K562 (cell line): ENCODE measurements around the gene HOXB1. TPM values are rescaled to one million over a fixed set of nuclear protein-coding genes. Genes with fewer than 3 reads are reported as not detected.

Experiments
- CBFB ChIP-seq: sonication (generic); formaldehyde crosslinking; IDR thresholded peaks from 2 replicates; pipeline ENCODE4 v1.4.0; 2020; ENCODE audit warnings: mild to moderate bottlenecking, missing genetic modification reagents
- ETV6 ChIP-seq, 3 experiments: fragments of 150-350 bp in 1 of 3; sonication (generic) in 1 of 3; formaldehyde crosslinking in 1 of 3; IDR thresholded peaks; 2 replicates each; pipeline versions ENCODE4 v1.6.1 to v1.8.0; 2014 to 2022; ENCODE audit warnings: borderline replicate concordance in 2 of 3, low read depth in 2 of 3, antibody characterized with exemption in 1 of 3, low read length in 1 of 3, mild to moderate bottlenecking in 1 of 3, missing genetic modification reagents in 1 of 3
- FOXJ2 ChIP-seq: fragments of 200-800 bp; sonication (Bioruptor generic); IDR thresholded peaks from 2 replicates; pipeline ENCODE4 v1.6.1; 2016; ENCODE audit warnings: missing genetic modification characterization, missing compliant biosample characterization
- FUS ChIP-seq: fragments of 200-400 bp; formaldehyde crosslinking; optimal IDR thresholded peaks from 2 replicates; pipeline ENCODE3; 2017; ENCODE audit warnings: low read depth, low read length
- ILF3 ChIP-seq: fragments of 450-650 bp; IDR thresholded peaks from 2 replicates; pipeline ENCODE4 v1.6.1; 2018; ENCODE audit warnings: antibody characterized with exemption, mild to moderate bottlenecking, moderate library complexity, borderline replicate concordance
- ILK ChIP-seq: fragments of 450-650 bp; IDR thresholded peaks from 2 replicates; pipeline ENCODE4 v1.6.1; 2016; ENCODE audit warnings: missing genetic modification characterization, low read depth, mild to moderate bottlenecking, missing compliant biosample characterization, moderate library complexity, borderline replicate concordance
- KAT8 ChIP-seq: fragments of 450-650 bp; IDR thresholded peaks from 2 replicates; pipeline ENCODE4 v1.6.1; 2016; ENCODE audit warnings: low read depth, mild to moderate bottlenecking
- KDM4B ChIP-seq, 2 experiments: fragments of 450-650 bp in 1 of 2; sonication (generic) in 1 of 2; IDR thresholded peaks; 2 replicates each; pipeline ENCODE4 v1.6.1; 2016 to 2017; ENCODE audit warnings: borderline replicate concordance in 2 of 2, antibody characterized with exemption in 1 of 2, low read depth in 1 of 2, mild to moderate bottlenecking in 1 of 2
- KLF6 ChIP-seq: fragments of 250-450 bp; sonication (Bioruptor Pico); IDR thresholded peaks from 2 replicates; pipeline ENCODE4 v1.4.0; 2020; ENCODE audit warnings: mild to moderate bottlenecking, moderate library complexity, borderline replicate concordance
- MBD2 ChIP-seq: sonication (generic); IDR thresholded peaks from 2 replicates; pipeline ENCODE4 v1.6.1; 2016; ENCODE audit warnings: low read depth, borderline replicate concordance
- NFATC3 ChIP-seq: fragments of 450-650 bp; IDR thresholded peaks from 2 replicates; pipeline ENCODE4 v1.6.1; 2017; ENCODE audit warnings: mild to moderate bottlenecking
- NKRF ChIP-seq: fragments of 450-650 bp; IDR thresholded peaks from 2 replicates; pipeline ENCODE4 v1.6.1; 2016; ENCODE audit warnings: borderline replicate concordance
- NR2C2 ChIP-seq, 2 experiments: fragments of 200-800 bp in 1 of 2; sonication (Bioruptor generic) in 1 of 2; sonication (generic) in 1 of 2; formaldehyde crosslinking in 1 of 2; IDR thresholded peaks; 2 replicates each; pipeline versions ENCODE4 v1.6.1 to v1.8.0; 2016 to 2022; ENCODE audit warnings: mild to moderate bottlenecking in 1 of 2, missing compliant biosample characterization in 1 of 2, missing genetic modification characterization in 1 of 2, missing genetic modification reagents in 1 of 2
- SFPQ ChIP-seq: fragments of 200-400 bp; formaldehyde crosslinking; IDR thresholded peaks from 2 replicates; pipeline ENCODE4 v1.6.1; 2017; ENCODE audit warnings: mild to moderate bottlenecking, low read depth, low read length, moderate library complexity
- SNAPC5 ChIP-seq: fragments of 250-450 bp; sonication (Bioruptor Pico); IDR thresholded peaks from 2 replicates; pipeline ENCODE4 v1.8.0; 2021; ENCODE audit warnings: moderate library complexity, mild to moderate bottlenecking, inconsistent platforms
- TAF1 ChIP-seq: IDR thresholded peaks from 2 replicates; pipeline ENCODE4 v1.6.1; 2011; ENCODE audit warnings: mild to moderate bottlenecking, low read length, moderate library complexity; ENCODE audit not compliant: insufficient read depth, control insufficient read depth, severe bottlenecking; ENCODE audit errors: extremely low read depth
- YBX1 ChIP-seq: fragments of 450-650 bp; IDR thresholded peaks from 2 replicates; pipeline ENCODE4 v1.7.1; 2016; ENCODE audit warnings: mild to moderate bottlenecking
- ZNF124 ChIP-seq: sonication (generic); formaldehyde crosslinking; IDR thresholded peaks from 2 replicates; pipeline ENCODE4 v1.8.1; 2022; ENCODE audit warnings: missing genetic modification reagents
- ZNF146 ChIP-seq: IDR thresholded peaks from one replicate; pipeline ENCODE4 v1.6.1; 2018; ENCODE audit warnings: missing compliant biosample characterization; ENCODE audit not compliant: unreplicated experiment
- ZNF655 ChIP-seq: fragments of 250-450 bp; sonication (Bioruptor Pico); IDR thresholded peaks from 2 replicates; pipeline ENCODE4 v1.5.0; 2021
- ZZZ3 ChIP-seq: fragments of 450-650 bp; IDR thresholded peaks from 2 replicates; pipeline ENCODE4 v1.6.1; 2016; ENCODE audit warnings: antibody characterized with exemption, mild to moderate bottlenecking, moderate library complexity
- polyA plus RNA-seq, 8 experiments: library from polyadenylated mRNA; depleted of rRNA in 4 of 8; stranded (reverse) in 5 of 8; unstranded in 3 of 8; fragments of >200 nt; fragmentation: Nextera tagmentation in 2 of 8; fragmentation: Illumina TruSeq in 1 of 8; extraction: Ambion mirVana in 2 of 8; extraction: Trizol in 1 of 8; gene quantifications; 2 replicates each; pipeline versions ENCODE4 v1.2.1 to v1.2.3, GENCODE V29; 2011 to 2014; ENCODE audit warnings: inconsistent platforms in 1 of 8, missing spikeins in 1 of 8
- total RNA-seq, 7 experiments: library from RNA; depleted of rRNA in 6 of 7; stranded (reverse); fragments of >200 nt in 6 of 7; fragmentation: Illumina TruSeq in 2 of 7; extraction: Trizol in 2 of 7; gene quantifications; 2 replicates each; pipeline versions ENCODE4 v1.2.1 to v1.2.3, GENCODE V29; 2011 to 2021; ENCODE audit warnings: low replicate concordance in 1 of 7

Gene HOXB1
- total and polyA plus RNA-seq, 9 of the 15 experiments (the other 6 are each of a cell fraction or from before 2014, with no cell fraction given) = 0.04 TPM; not detected in 8

GRCh38 chr17:48488548-48489106, 42.2 kb downstream of the HOXB1 start (continued):
- TF ChIP-seq NKRF = no peak
- TF ChIP-seq NR2C2 (CRISPR knock-in tag; IDR thresholded peaks at IDR 0.05) = no peak
- peak; percentile 24; the same call in 1 of the 2 replicates for TF ChIP-seq NR2C2 (tag; IDR thresholded peaks at IDR 0.05)
- no peak for TF ChIP-seq ILK (tag)
- TF ChIP-seq SNAPC5 (CRISPR knock-in tag) = no peak
- no peak for TF ChIP-seq YBX1
- no peak; the same call in 1 of the 2 replicates for TF ChIP-seq FOXJ2 (tag)
- TF ChIP-seq ZNF146 (CRISPR knock-in tag) = no peak
- no peak for TF ChIP-seq TAF1
- TF ChIP-seq KLF6 (CRISPR knock-in tag) = peak; percentile 70; the same call in 1 of the 2 replicates
- no peak for TF ChIP-seq ZNF655 (CRISPR knock-in tag)
- TF ChIP-seq NFATC3 = no peak
- TF ChIP-seq KAT8 = no peak
- no peak for TF ChIP-seq KDM4B (IDR thresholded peaks at IDR 0.05; ENCODE audit: borderline replicate concordance in 2 of 2, low read depth in 1 of 2)
- TF ChIP-seq ILF3 = no peak
- TF ChIP-seq SFPQ = no peak
- no peak for TF ChIP-seq ZZZ3
- no peak for TF ChIP-seq ZNF124 (CRISPR knock-in tag)
- TF ChIP-seq MBD2 = peak; percentile 49; the same call in 1 of the 2 replicates
- TF ChIP-seq ETV6 (IDR thresholded peaks at IDR 0.05; ENCODE audit: borderline replicate concordance in 1 of 2, low read depth in 2 of 2, low read length in 1 of 2) = no peak; a peak in 1 of 4 replicates
- no peak for TF ChIP-seq ETV6 (CRISPR knock-in tag; IDR thresholded peaks at IDR 0.05; ENCODE audit: borderline replicate concordance)
- no peak for TF ChIP-seq CBFB (CRISPR knock-in tag)
- TF ChIP-seq FUS = no peak
